ENCODE data around the gene AADAC.

GRCh38 chr3:151816091-151816604, 2.2 kb downstream of the AADAC start:
- TF ChIP-seq SIN3A (IDR thresholded peaks at IDR 0.05; ENCODE audit: borderline replicate concordance, insufficient read depth, low read length) (no peak), POLR2AphosphoS5 (IDR thresholded peaks at IDR 0.05; ENCODE audit: low read depth, low read length) (no peak), TAF1 (IDR thresholded peaks at IDR 0.05; ENCODE audit: borderline replicate concordance, insufficient read depth, low read length) (no peak)
